ENCODE results near the gene MFAP2. TPM values are rescaled to one million over a fixed set of nuclear protein-coding genes. Genes with fewer than 3 reads are reported as not detected.
A peak's percentile ranks its signal among the peaks of the same experiment; 100 is the strongest.

Gene MFAP2, protein sequence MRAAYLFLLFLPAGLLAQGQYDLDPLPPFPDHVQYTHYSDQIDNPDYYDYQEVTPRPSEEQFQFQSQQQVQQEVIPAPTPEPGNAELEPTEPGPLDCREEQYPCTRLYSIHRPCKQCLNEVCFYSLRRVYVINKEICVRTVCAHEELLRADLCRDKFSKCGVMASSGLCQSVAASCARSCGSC
- total RNA-seq (2021; ENCODE audit: unreplicated experiment), result 12.9 TPM
- 42.8 TPM for polyA plus RNA-seq (2012; ENCODE audit: insufficient read length)
- percentile 44 among the genes with signal in this experiment for Bru-seq, nascent RNA
- percentile 46 among the genes with signal in this experiment for BruChase-seq, experiment 1, labeled RNA remaining after a 2-hour chase
- BruChase-seq, experiment 2, labeled RNA remaining after a 6-hour chase, result percentile 52 among the genes with signal in this experiment
- long read RNA-seq, transcript MFAP2-202 (9 exons, 1,260 nt), result major isoform, 16 of 27 reads
- long read RNA-seq, partial matches to known transcripts, result 1 of 27 reads
- long read RNA-seq, other reads (novel, unspliced or antisense), result 10 of 27 reads

GRCh38 chr1:16980473-16981268 is at the start of gene MFAP2:
TSS of gene MFAP2 (minus strand) at chr1:16980620. CDS start at chr1:16978273, 2,347 bp downstream.
- in situ Hi-C loops (cut with HindIII; ENCODE audit: low pct_unique_long_range_greater_than_20kb, low sequenced_read_pairs) (no loop called here), intact Hi-C loops (cut with micrococcal nuclease; ENCODE audit: unreplicated experiment) (no loop called here)
- H3K4me1 ChIP-seq (ENCODE audit: control insufficient read depth, insufficient read depth, low read length), result peaks cover 4% of the 10 kb centered on the region; the same call in 1 of the 2 replicates
- ChIA-PET POLR2A (interaction anchor here (0.6 kb wide), 1 partner anchor 76 kb away, joined by 7 read pairs; no protein-coding TSS in a partner anchor), CTCF (interaction anchor here (0.6 to 1.1 kb wide), 2 partner anchors 9 to 21 kb away, joined by 4 read pairs; no protein-coding TSS in a partner anchor)
- no peaks in the 10 kb centered on the region for H3K9me3 ChIP-seq (ENCODE audit: control insufficient read depth, insufficient read depth, low read depth, low read length)
- no peak for DNase-seq (ENCODE audit: low read depth, low spot score)
- no peak for TF ChIP-seq POLR2AphosphoS5 (IDR thresholded peaks at IDR 0.05; ENCODE audit: low read depth, low read length)
- H3K4me3 ChIP-seq (ENCODE audit: low read depth in 2 of 2, low read length in 2 of 2), result peak within 1 kb of the TSS; percentile 45 to 59
- H3K27ac ChIP-seq (ENCODE audit: low read length), result no peak within 1 kb of the TSS
- no TSS peak for BruUV-seq (replicated peaks)
- H3K36me3 ChIP-seq (ENCODE audit: control insufficient read depth, insufficient read depth, low read length), result peaks cover 3% of the 10 kb centered on the region; the same call in 1 of the 2 replicates
- peak; percentile 43; the same call in 1 of the 2 replicates for ATAC-seq
- H3K27me3 ChIP-seq (ENCODE audit: control insufficient read depth, insufficient read depth, low read length), result no peaks in the 10 kb centered on the region

DNA sequence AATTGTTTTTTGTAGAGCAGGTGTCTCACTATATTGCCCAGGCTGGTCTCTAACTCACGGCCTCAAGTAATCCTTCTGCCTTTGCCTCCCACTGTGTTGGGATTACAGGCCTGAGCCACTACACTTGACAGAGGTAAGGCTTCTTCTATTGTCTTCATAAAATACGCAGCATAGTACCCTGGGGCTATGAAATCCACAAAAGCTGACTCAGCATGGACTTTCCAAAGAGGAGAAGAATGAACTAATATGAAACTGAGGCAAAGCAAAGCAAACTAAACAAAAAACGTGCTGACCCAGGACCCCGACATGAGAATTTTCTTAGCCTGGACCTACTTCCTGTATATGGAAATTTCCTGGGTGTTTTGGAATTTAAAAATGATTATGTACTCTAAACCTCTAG is 49.8 kb upstream of the MFAP2 start:
- intact Hi-C loops (cut with micrococcal nuclease; ENCODE audit: unreplicated experiment) (no loop called here), in situ Hi-C loops (cut with HindIII; ENCODE audit: low pct_unique_long_range_greater_than_20kb, low sequenced_read_pairs) (no loop called here)
- CTCF ChIA-PET, result no interaction called here
- no TSS peak for BruUV-seq (replicated peaks)
- peaks cover 28% of the 10 kb centered on the region for H3K36me3 ChIP-seq (ENCODE audit: control insufficient read depth, insufficient read depth, low read length)
- no peaks in the 10 kb centered on the region for H3K9me3 ChIP-seq (ENCODE audit: control insufficient read depth, insufficient read depth, low read depth, low read length)
- DNase-seq (ENCODE audit: low read depth, low spot score) (no peak), ATAC-seq (no peak)
- POLR2A ChIA-PET, result interaction anchor here (0.7 kb wide), 1 partner anchor 23 kb away, joined by 6 read pairs; no protein-coding TSS in a partner anchor
- TF ChIP-seq REST (IDR thresholded peaks at IDR 0.05; ENCODE audit: insufficient read depth in 1 of 2, low read depth in 2 of 2, low read length in 1 of 2) (no peak), SIN3A (IDR thresholded peaks at IDR 0.05; ENCODE audit: borderline replicate concordance, insufficient read depth, low read depth, low read length) (no peak), TCF7L2 (IDR thresholded peaks at IDR 0.05; ENCODE audit: low read depth, low read length) (no peak)
- TF ChIP-seq, protein P1, sequence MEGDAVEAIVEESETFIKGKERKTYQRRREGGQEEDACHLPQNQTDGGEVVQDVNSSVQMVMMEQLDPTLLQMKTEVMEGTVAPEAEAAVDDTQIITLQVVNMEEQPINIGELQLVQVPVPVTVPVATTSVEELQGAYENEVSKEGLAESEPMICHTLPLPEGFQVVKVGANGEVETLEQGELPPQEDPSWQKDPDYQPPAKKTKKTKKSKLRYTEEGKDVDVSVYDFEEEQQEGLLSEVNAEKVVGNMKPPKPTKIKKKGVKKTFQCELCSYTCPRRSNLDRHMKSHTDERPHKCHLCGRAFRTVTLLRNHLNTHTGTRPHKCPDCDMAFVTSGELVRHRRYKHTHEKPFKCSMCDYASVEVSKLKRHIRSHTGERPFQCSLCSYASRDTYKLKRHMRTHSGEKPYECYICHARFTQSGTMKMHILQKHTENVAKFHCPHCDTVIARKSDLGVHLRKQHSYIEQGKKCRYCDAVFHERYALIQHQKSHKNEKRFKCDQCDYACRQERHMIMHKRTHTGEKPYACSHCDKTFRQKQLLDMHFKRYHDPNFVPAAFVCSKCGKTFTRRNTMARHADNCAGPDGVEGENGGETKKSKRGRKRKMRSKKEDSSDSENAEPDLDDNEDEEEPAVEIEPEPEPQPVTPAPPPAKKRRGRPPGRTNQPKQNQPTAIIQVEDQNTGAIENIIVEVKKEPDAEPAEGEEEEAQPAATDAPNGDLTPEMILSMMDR (IDR thresholded peaks at IDR 0.05), result no peak
- no peak overlapping the region for H3K4me3 ChIP-seq (ENCODE audit: low read depth in 2 of 2, low read length in 2 of 2)
- H3K27ac ChIP-seq (ENCODE audit: low read length), result no peak overlapping the region
- no peaks in the 10 kb centered on the region for H3K4me1 ChIP-seq (ENCODE audit: control insufficient read depth, insufficient read depth, low read length)
- no peaks in the 10 kb centered on the region for H3K27me3 ChIP-seq (ENCODE audit: control insufficient read depth, insufficient read depth, low read length)
